ENCODE measurements around the gene ATG16L1.
"Not testable (repeated sequence)": the region's sequence is repeated elsewhere in the genome, so short reads cannot be mapped to it uniquely, and the experiment has no call there.

The ATG16L1 gene

DNA sequence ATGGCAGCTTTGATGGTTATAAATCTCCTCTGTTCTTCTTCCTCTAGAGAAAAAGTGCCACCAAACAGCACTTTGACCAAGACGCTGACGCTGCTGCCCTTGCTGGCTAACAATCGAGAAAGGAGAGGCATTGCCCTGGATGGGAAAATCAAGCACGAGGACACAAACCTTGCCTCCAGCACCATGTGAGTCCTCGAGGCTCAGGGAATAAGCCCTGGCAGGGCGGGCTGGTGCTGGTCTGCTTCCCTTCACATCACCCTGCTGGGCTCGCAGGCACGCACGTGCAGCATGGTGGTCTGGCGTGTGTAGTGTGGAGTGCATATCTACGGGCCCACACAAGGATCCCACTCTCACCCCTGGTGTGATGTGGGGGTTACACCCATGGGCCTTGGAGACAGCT, 83.4 kb downstream of the ATG16L1 start:
- Histone ChIP-seq H3K36me3 (ENCODE audit: control insufficient read depth, insufficient read depth, low read length) (no peaks in the 10 kb centered on the region), H3K9me3 (ENCODE audit: control insufficient read depth, insufficient read depth, low read depth, low read length) (no peaks in the 10 kb centered on the region), H3K4me3 (ENCODE audit: low read depth, low read length) (no peak overlapping the region), H3K27me3 (ENCODE audit: control insufficient read depth, insufficient read depth, low read length) (peaks cover 25% of the 10 kb centered on the region), H3K9ac (ENCODE audit: low read length) (no peak overlapping the region), H3K27ac (ENCODE audit: low read depth, low read length) (no peak overlapping the region), H3K4me1 (ENCODE audit: control insufficient read depth, insufficient read depth, low read length) (peaks cover 5% of the 10 kb centered on the region)

DNA sequence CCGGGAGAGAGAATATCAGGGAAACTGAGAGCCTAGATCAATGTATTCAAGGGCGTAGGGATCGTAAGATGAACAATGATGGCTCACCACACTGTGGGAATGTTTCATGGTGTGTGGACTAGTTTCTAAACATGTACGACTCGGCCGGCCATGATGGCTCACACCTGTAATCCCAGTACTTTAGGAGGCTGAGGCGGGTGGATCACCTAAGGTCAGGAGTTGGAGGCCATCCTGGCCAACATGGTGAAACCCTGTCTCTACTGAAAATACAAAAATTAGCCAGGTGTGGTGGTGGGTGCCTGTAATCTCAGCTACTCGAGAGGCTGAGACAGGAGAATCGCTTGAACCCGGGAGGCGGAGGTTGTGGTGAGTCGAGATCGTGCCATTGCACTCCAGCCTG, 84.6 kb downstream of the ATG16L1 start:
- H3K36me3 ChIP-seq (ENCODE audit: control insufficient read depth, insufficient read depth, low read length); H3K4me1 ChIP-seq (ENCODE audit: control insufficient read depth, insufficient read depth, low read length); H3K27ac ChIP-seq (ENCODE audit: low read depth, low read length); H3K4me3 ChIP-seq (ENCODE audit: low read depth, low read length); H3K9ac ChIP-seq (ENCODE audit: low read length); H3K9me3 ChIP-seq (ENCODE audit: control insufficient read depth, insufficient read depth, low read depth, low read length): not testable (repeated sequence)
- H3K27me3 ChIP-seq (ENCODE audit: control insufficient read depth, insufficient read depth, low read length) = peaks cover 19% of the 10 kb centered on the region

DNA sequence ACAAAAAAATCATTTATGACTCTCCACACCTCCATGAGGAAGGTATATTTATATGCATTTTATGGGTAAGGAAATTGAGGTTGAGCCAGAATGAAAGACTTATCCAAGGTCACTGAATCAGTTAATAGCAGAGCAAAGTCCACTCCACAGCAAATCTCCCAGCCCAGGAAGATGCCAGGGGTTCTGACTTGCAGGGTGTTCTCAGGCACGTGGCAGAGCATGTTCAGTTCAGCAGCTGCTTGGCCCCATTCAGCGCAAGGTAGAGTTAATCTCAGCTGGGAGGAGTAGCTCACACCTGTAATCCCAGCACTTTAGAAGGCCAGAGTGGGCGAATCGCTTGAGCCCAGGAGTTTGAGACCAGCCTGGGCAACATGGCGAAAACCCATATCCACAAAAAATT, 85.1 kb downstream of the ATG16L1 start:
- Histone ChIP-seq H3K4me1 (ENCODE audit: control insufficient read depth, insufficient read depth, low read length) (no peaks in the 10 kb centered on the region), H3K9me3 (ENCODE audit: control insufficient read depth, insufficient read depth, low read depth, low read length) (peaks cover 6% of the 10 kb centered on the region), H3K9ac (ENCODE audit: low read length) (no peak overlapping the region), H3K4me3 (ENCODE audit: low read depth, low read length) (no peak overlapping the region), H3K36me3 (ENCODE audit: control insufficient read depth, insufficient read depth, low read length) (no peaks in the 10 kb centered on the region), H3K27me3 (ENCODE audit: control insufficient read depth, insufficient read depth, low read length) (peaks cover 15% of the 10 kb centered on the region), H3K27ac (ENCODE audit: low read depth, low read length) (no peak overlapping the region)

DNA sequence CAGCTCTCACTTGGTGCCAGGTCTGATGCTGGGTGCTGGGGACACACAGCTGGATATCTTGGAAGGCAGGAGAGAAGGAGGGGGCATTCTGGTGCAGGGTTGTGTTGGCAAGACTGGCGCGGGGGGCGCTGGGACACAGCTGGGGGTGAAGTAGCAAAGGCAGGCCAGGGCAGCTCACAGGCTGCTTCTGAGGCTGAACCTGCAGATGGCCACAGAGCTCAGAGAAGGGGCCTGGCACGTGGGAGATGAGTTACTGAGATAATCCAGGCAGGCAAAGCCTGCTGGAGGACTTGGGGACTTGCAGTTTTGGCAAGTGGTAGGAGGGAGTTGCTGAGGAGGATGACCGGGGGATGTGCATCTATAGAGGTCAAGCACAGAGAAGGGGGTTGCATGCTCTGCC, 86.6 kb downstream of the ATG16L1 start:
- H3K27ac ChIP-seq (ENCODE audit: low read depth, low read length) = no peak overlapping the region
- no peaks in the 10 kb centered on the region for H3K4me1 ChIP-seq (ENCODE audit: control insufficient read depth, insufficient read depth, low read length)
- no peaks in the 10 kb centered on the region for H3K36me3 ChIP-seq (ENCODE audit: control insufficient read depth, insufficient read depth, low read length)
- H3K4me3 ChIP-seq (ENCODE audit: low read depth, low read length) = no peak overlapping the region
- H3K27me3 ChIP-seq (ENCODE audit: control insufficient read depth, insufficient read depth, low read length) = peaks cover 12% of the 10 kb centered on the region; the same call in 1 of the 2 replicates
- H3K9ac ChIP-seq (ENCODE audit: low read length) = no peak overlapping the region
- peaks cover 6% of the 10 kb centered on the region for H3K9me3 ChIP-seq (ENCODE audit: control insufficient read depth, insufficient read depth, low read depth, low read length)

DNA sequence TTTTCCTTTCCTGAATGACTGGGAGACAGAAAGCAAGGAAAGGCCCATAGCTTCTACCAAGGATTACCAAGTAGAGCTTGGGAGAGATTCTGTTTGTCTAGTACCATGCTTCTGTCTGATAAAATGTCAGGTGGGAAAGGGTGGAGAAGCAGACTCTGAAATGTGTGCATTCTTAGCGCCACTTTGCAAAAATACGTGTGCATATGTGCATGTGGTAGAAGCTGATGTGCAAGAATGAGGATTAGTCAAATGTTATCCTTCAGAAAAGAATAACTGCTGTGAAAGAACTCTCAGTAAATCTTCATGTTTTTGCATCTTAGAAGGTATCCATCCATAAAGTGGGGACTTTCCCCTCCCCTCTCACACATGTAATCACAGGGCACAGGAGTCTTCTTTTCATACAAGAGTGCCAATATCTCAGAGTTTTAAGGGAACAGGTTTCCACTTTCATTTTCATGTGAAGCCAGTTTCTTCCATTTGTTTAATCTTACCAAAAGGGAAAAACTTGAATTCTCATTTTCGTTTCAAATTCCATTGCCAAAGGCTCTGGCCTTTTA, 87.4 kb downstream of the ATG16L1 start:
- Histone ChIP-seq H3K4me1 (ENCODE audit: control insufficient read depth, insufficient read depth, low read length) (no peaks in the 10 kb centered on the region), H3K4me3 (ENCODE audit: low read depth, low read length) (no peak overlapping the region), H3K9ac (ENCODE audit: low read length) (no peak overlapping the region), H3K27ac (ENCODE audit: low read depth, low read length) (no peak overlapping the region), H3K9me3 (ENCODE audit: control insufficient read depth, insufficient read depth, low read depth, low read length) (peaks cover 6% of the 10 kb centered on the region), H3K27me3 (ENCODE audit: control insufficient read depth, insufficient read depth, low read length) (peaks cover 6% of the 10 kb centered on the region; the same call in 1 of the 2 replicates), H3K36me3 (ENCODE audit: control insufficient read depth, insufficient read depth, low read length) (no peaks in the 10 kb centered on the region)

DNA sequence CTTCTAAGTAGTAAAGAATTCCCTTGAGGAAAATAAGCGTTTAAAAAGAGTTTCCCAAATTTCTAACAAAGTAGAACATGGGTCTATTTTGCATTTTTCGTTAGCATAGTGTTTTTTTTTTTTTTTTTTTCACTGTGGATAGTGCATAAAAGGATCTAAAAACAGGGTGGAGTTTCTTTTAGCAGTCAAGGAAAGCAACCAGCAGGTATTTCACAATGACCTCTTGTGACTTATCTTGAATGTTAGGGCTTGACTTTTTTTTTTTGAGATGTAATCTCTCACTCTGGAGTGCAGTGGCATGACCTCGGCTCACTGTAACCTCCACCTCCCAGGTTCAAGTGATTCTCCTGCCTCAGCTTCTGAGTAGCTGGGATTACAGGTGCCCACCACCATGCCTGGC, 88.0 kb downstream of the ATG16L1 start:
- Histone ChIP-seq H3K9me3 (ENCODE audit: control insufficient read depth, insufficient read depth, low read depth, low read length) (peaks cover 6% of the 10 kb centered on the region), H3K27ac (ENCODE audit: low read depth, low read length) (no peak overlapping the region), H3K4me1 (ENCODE audit: control insufficient read depth, insufficient read depth, low read length) (no peaks in the 10 kb centered on the region), H3K27me3 (ENCODE audit: control insufficient read depth, insufficient read depth, low read length) (peaks cover under 1% of the 10 kb centered on the region; the same call in 1 of the 2 replicates), H3K36me3 (ENCODE audit: control insufficient read depth, insufficient read depth, low read length) (no peaks in the 10 kb centered on the region), H3K4me3 (ENCODE audit: low read depth, low read length) (no peak overlapping the region), H3K9ac (ENCODE audit: low read length) (no peak overlapping the region)

DNA sequence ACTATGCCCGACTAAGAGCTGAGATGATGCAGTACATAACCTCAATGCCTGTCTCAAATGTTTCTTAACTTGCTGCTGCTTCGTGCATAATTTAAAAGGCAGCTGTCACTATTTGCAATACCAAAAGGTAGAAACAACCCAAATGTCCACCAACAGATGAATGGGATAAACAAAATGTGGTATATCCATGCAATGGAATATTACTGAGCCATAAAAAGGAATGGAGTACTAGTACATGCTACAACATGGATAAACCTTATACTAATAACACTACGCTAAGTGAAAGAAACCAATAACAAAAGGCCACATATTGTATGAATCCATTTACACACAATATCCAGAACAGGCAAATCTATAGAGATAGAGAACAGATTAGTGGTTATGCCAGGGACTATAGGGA, 89.8 kb downstream of the ATG16L1 start:
- Histone ChIP-seq H3K36me3 (ENCODE audit: control insufficient read depth, insufficient read depth, low read length) (no peaks in the 10 kb centered on the region), H3K4me3 (ENCODE audit: low read depth, low read length) (no peak overlapping the region), H3K9me3 (ENCODE audit: control insufficient read depth, insufficient read depth, low read depth, low read length) (peaks cover 6% of the 10 kb centered on the region), H3K27ac (ENCODE audit: low read depth, low read length) (no peak overlapping the region), H3K9ac (ENCODE audit: low read length) (no peak overlapping the region), H3K27me3 (ENCODE audit: control insufficient read depth, insufficient read depth, low read length) (no peaks in the 10 kb centered on the region), H3K4me1 (ENCODE audit: control insufficient read depth, insufficient read depth, low read length) (no peaks in the 10 kb centered on the region)

DNA sequence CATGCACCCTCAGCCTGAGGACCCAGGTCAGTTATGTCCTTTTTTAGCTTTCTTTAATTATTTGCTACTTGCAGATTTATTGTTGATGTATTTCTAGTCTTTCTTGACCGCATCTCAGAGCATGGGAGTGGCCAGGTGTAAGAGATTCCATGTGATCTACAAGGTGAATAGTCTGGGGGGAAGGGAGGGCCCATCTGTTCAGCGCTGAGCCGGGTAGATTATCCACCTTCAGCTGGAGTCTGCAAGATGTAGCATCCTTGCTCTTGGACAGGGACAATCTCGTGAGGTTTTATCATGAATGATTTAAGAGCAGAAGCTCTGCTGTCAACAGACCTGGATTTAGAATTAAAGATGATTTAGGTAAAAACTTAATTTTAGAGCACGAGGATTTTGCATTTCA, 90.8 kb downstream of the ATG16L1 start:
- no peak overlapping the region for H3K27ac ChIP-seq (ENCODE audit: low read depth, low read length)

DNA sequence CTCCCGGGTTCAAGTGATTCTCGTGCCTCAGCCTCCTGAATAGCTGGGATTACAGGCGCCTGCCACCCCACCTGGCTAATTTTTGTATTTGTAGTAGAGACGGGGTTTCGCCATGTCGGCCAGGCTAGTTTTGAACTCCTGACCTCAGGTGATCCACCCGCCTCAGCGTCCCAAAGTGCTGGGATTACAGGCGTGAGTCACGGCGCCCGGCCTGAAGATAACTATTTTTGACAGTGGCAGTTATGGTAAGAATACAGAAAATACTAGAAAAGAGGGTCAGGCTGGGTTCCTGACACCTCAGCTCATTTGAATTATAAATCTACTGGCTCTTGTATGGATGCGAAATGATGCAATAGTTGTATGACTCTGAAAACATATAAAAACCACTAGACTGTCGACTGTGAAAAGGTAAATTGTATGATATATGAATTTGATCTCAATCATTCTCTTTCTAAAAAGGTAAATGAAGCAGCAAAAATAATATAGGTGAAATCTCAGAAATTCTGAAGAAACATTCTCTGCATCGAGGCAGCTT, 91.8 kb downstream of the ATG16L1 start:
- Histone ChIP-seq H3K27me3 (ENCODE audit: control insufficient read depth, insufficient read depth, low read length) (no peaks in the 10 kb centered on the region), H3K36me3 (ENCODE audit: control insufficient read depth, insufficient read depth, low read length) (no peaks in the 10 kb centered on the region), H3K27ac (ENCODE audit: low read depth, low read length) (no peak overlapping the region), H3K9ac (ENCODE audit: low read length) (no peak overlapping the region), H3K4me1 (ENCODE audit: control insufficient read depth, insufficient read depth, low read length) (no peaks in the 10 kb centered on the region), H3K9me3 (ENCODE audit: control insufficient read depth, insufficient read depth, low read depth, low read length) (peaks cover 6% of the 10 kb centered on the region), H3K4me3 (ENCODE audit: low read depth, low read length) (no peak overlapping the region)

More for the DNA sequence above, 90.8 kb downstream of the ATG16L1 start:
- Histone ChIP-seq H3K4me3 (ENCODE audit: low read depth, low read length) (no peak overlapping the region), H3K27me3 (ENCODE audit: control insufficient read depth, insufficient read depth, low read length) (no peaks in the 10 kb centered on the region), H3K9me3 (ENCODE audit: control insufficient read depth, insufficient read depth, low read depth, low read length) (peaks cover 6% of the 10 kb centered on the region), H3K36me3 (ENCODE audit: control insufficient read depth, insufficient read depth, low read length) (no peaks in the 10 kb centered on the region), H3K4me1 (ENCODE audit: control insufficient read depth, insufficient read depth, low read length) (no peaks in the 10 kb centered on the region), H3K9ac (ENCODE audit: low read length) (no peak overlapping the region)
